A673 (cell line): ENCODE results near the gene DENND5A.

ENCODE experiments used
- EZH2 ChIP-seq: fragments of 200-600 bp; sonication (generic); IDR thresholded peaks from 2 replicates; pipeline ENCODE4 v1.6.1; 2017; ENCODE audit warnings: borderline replicate concordance, low read depth, mild to moderate bottlenecking, mixed read lengths, antibody characterized with exemption, low read length; ENCODE audit not compliant: poor library complexity, severe bottlenecking
- TF ChIP-seq, protein P1 (sequence below): fragments of 300-800, 200-600 bp; sonication (generic); conservative IDR thresholded peaks from 2 replicates; pipeline ENCODE4 v1.5.1; 2017; ENCODE audit warnings: low read depth, mild to moderate bottlenecking, antibody characterized with exemption, low read length, moderate library complexity, mixed read lengths

DNA sequence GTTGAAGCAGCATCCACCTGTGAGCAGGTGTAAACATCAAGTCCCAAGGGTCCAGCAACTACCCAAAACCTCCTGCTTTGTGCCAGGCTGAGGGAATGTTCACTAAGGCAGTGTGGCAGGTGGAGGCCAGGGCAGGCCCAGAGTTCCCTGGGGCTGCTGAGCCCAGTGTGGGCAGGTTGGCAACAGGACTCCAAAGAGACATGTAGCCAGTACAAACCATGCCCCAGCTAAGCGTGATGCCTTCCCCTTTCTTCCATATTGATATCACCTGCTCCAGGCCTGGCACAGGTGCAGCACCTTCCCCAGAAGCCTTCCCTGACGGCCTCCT lies 143.7 kb downstream of the DENND5A start:
- TF ChIP-seq, protein P1, sequence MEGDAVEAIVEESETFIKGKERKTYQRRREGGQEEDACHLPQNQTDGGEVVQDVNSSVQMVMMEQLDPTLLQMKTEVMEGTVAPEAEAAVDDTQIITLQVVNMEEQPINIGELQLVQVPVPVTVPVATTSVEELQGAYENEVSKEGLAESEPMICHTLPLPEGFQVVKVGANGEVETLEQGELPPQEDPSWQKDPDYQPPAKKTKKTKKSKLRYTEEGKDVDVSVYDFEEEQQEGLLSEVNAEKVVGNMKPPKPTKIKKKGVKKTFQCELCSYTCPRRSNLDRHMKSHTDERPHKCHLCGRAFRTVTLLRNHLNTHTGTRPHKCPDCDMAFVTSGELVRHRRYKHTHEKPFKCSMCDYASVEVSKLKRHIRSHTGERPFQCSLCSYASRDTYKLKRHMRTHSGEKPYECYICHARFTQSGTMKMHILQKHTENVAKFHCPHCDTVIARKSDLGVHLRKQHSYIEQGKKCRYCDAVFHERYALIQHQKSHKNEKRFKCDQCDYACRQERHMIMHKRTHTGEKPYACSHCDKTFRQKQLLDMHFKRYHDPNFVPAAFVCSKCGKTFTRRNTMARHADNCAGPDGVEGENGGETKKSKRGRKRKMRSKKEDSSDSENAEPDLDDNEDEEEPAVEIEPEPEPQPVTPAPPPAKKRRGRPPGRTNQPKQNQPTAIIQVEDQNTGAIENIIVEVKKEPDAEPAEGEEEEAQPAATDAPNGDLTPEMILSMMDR, result no peak
- TF ChIP-seq EZH2, result no peak
